ENCODE data around the gene TCF25.
A peak's percentile ranks its signal among the peaks of the same experiment; 100 is the strongest.
"Not testable (repeated sequence)": the region's sequence is repeated elsewhere in the genome, so short reads cannot be mapped to it uniquely, and the experiment has no call there.

TCF25 gene

DNA sequence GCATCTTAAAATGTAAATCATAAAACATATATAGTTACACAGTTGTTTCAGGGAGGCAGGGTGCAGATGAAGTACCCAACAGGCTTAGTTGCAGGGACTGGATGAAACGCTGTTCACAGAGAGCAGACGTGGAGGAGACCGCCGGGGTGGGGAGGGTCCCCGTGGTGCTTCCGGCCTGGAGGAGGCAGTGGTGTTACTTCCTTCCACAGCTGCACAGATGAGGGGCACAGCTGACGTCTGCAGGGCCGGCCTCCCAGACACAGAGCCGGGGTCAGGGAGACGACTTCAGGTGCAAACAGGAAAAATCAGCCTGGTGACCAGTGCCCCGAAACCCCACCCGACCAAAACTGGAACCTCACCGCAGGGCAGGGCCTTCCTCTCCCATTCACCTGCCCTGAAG lies 28.0 kb upstream of the TCF25 start:
- no peak for DNase-seq

GRCh38 chr16:89847051-89847939 lies 26.1 kb upstream of the TCF25 start:
- no peak for DNase-seq

GRCh38 chr16:89847940-89848297 lies 25.5 kb upstream of the TCF25 start:
- no peak for DNase-seq

DNA sequence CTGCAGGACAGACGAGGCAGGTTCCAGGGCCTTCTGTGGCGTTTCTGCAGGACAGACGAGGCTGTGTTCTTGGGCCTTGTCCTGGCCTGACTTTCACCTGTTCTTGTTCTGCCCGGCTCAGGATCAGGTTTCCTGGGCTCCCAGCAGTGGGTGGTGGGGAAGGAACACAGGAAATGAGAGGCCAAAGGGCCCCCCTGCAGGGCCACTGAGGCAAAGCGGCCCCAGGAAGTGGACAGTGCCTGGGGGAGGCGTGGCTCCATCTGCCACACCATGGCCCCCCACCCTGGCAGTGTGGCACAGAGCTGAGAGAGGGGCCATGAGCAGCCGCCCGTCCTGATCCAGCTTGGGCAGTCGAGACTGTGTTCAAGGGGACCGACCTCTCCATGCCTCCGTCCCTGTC lies 24.4 kb upstream of the TCF25 start:
- no peak for DNase-seq

GRCh38 chr16:89853306-89853993 lies 19.9 kb upstream of the TCF25 start:
- DNase-seq, result no peak

- DNase-seq, result no peak
These were observed 18.0 kb upstream of the TCF25 start for GRCh38 chr16:89855301-89855945.

DNA sequence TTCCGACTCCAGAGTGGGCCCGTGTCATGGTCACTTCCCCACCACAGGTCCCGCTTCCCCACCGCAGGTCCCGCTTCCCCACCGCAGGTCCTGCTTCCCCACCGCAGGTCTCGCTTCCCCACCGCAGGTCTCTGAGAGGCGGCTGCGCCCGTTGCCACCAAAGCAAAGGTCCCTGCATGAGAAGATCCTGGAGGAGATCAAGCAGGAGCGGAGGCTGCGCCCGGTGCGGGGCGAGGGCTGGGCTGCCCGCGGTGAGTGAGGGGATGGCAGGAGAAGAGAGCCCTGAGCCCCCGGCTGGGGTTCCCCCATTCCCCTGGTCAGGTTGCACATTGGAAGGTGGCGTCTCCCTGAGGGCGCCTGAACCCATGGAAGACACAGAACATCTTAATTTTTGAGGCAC lies 17.4 kb upstream of the TCF25 start:
- DNase-seq, result no peak

- no peak for DNase-seq
These were observed 14.3 kb upstream of the TCF25 start for GRCh38 chr16:89858973-89859614.

- DNase-seq, result no peak
These were observed 13.8 kb upstream of the TCF25 start for GRCh38 chr16:89859615-89860007.

DNA sequence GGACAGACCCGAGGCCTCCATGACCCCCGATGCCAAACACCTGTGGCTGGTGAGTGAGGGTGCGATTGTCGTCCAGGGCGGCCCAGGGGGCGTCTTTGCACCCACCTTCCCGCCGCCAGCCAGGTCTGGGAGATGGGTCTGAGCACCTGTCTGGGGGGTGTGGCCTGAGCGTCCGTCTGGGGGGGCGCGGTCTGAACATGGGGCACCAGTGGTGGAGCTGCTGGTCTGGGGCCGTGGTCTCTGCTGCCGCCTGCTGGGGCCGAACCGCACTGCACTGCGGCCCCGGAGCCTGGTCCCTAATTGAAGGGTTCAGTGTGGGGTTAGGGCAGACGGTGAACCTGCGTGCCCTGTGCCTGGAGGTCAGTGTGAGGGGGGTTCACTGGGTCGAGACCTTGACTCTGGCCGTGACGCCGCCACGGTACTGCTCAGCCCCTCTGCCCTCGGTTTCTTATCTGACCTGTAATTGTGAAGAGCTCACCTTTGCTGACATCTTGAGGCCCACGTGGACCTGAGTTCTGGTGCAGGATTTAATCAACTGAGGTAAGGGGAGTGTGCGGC lies 12.6 kb upstream of the TCF25 start:
- peak; percentile 51 for DNase-seq

DNA sequence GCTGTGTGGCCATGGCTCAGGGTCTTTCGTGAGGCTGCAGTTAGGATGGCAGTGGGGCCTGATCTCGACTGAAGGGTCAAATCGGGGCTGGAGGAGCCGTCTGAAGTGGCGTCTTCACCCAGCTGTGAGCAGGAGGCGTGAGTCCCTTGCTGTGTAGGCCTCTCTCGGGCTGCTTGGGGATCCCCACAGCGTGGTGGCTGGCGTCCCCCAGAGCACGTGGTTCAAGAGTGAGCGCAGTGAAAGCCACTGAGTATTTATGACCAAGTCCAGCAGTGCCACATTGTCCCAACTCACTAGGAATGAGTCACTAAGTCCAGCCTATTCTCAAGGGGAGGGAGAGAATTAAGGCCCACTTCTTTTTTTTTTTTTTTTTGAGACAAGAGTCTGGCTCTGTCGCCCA lies 11.7 kb upstream of the TCF25 start:
- DNase-seq, result no peak

- no peak for DNase-seq
These were observed 10.7 kb upstream of the TCF25 start for GRCh38 chr16:89862732-89863131.

DNA sequence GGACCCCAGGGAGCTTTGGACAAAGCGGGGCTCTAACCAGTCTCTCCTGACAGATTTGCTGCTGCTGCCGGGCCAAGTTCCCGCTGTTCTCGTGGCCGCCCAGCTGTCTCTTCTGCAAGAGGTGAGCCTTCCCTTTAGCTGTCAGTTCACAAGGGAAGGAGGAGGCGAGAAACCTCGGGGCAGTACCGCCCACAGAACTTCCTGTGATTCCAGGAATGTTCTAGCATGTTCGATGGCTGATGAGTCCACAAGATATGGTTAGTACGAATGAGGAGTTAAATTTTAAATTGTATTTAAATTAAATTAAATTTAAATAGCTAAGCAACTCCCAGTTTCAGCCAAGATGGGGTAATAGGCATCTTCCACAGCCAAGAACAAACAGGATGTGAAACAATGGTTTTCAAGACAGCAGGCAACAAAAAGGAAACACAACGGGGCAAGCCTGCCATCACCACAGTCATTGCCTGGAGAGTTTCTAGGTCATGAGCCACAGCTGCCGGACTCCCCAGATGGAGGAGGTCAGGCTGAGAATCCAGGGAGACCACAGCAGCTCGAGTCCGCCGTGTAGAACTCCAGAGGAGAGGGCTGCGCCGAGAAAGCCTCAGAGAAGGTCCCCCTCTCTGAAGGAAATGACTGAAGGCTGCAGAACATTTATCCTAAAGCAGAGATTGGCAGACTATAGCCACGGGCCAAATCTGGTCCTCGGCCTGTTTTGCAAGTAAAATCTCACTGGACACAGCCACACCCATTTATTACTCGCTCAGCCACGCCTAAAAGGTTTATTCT lies 9.5 kb upstream of the TCF25 start:
- DNase-seq, result no peak

DNA sequence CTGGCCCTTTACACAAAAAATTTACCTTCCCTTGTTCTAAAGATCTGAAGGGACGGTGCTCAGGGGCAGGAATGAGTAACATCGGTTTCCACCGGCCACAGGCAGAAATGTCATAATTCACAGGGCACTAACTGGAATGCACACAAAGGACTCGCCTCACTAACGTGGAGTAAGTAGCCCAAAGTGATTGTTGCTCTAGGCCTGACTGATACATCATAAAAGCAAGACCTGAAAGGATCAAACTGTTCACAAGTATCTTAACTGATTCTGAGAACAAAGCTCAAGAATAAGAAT lies 8.9 kb upstream of the TCF25 start:
- no peak for DNase-seq

DNA sequence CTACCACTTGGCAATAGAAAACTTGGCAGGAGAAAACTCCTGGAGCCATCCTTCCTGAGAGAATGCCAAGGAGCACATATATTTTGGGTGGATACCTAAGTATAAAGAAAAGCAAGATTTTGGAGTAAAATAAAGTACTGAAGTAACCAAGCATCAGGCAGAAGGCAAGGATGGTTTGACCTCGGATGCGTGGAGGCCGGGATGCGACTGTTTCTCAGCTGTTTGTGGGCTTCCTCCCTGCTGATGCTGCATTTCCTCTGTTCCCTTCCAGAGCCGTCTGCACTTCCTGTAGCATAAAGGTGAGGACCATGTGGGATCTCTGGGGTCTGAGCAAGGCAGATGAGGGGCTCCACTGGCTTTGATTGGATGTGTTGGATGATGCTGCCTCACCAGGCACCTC lies 5.5 kb upstream of the TCF25 start:
- no peak for DNase-seq

DNA sequence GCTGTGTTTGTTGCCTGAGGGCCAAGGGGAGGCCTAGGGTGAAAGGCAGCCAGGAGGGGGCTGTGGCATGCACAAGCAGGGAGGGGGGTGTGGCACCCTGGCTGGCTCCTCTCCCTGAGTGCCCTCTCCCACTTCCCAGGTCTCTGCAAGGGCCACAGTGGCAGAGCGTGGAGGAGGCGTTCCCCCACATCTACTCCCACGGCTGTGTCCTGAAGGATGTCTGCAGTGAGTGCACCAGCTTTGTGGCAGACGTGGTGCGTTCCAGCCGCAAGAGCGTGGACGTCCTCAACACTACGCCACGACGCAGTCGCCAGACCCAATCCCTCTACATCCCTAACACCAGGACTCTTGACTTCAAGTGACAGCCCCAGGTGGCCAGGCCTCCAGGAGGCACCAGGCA lies 3.5 kb upstream of the TCF25 start:
- DNase-seq, result no peak

DNA sequence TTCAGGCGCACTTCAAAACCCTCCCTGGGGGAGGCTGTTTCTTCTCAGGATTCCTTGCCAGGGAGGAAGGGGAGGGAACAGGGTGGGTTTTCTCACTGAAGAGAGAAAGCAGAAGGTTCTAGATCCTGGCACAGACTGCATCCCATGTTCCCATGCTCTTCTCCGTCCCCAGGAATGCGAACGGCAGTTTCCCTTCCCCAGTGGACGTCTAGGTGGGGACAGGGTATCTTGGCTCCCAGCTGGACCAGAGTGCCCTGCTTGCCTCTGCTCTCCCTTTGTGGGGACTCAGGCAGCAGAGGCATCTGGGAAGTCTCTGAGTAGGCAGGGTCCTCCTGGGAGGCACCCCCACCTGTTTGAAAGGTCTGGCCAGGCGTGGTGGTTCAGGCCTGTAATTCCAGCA lies 3.0 kb upstream of the TCF25 start:
- DNase-seq, result no peak

DNA sequence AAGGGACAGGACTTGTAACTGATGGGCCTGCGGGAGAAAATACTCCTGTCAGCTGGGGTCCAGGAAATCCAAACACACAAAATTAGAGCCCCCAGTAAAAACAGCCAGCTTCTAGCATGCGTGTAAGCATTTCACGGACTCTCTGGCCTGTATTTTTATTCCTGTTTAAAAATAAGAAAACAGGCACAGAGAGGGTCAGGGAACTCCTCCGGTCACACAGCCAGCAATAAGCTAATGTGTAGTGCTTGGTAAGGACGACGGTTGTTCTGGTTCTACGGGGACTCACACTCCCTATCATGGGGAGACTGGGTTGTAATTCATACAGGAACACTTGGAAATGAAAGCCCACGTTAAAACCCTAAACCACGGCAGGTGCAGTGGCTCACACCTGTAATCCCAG lies 1.5 kb upstream of the TCF25 start:
- no peak for DNase-seq

DNA sequence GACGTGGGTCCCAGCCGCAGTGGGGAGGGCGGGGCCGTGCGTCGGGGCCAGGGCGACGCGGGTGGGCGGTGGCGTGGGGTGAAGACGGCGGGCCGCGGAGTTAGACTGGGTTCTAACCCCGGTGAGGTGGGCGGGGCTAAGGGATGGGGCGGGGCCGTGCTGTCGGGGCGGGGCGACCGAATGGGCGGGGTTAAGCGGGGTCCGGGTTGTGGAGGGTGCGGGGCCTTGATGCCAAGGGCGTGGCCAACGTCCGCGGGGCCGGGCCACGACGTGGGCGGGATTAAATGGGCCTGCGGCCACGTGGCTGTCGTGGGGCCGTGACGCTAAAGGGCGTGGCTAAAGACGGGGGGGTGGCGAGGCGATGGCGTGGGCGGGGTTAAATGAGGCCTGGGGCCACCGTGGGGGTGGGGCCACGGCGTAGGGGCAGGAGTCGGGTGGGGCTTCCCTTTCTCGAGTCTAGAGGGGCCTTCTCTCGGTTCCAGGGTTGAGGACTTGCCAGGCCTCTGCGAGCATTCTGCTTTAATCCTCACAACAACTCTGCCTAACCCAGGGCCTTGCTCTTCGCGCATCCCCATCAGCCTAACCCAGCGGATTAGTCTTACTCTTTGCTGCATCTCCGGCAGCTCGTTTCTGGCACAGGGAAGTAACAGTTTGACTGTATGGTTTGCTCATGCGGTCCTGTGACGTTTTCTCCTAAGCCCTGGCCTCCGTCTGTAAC lies 739 bp downstream of the TCF25 start:
- DNase-seq, result peak; percentile 85

GRCh38 chr16:89879123-89879522 lies 5.7 kb downstream of the TCF25 start:
- DNase-seq, result not testable (repeated sequence)

GRCh38 chr16:89880477-89881367 lies 7.3 kb downstream of the TCF25 start:
- DNase-seq, result no peak

Data from NCI-H226 (cell line).